ENCODE results near the gene B3GNT5. TPM values are rescaled to one million over a fixed set of nuclear protein-coding genes. Genes with fewer than 3 reads are reported as not detected.

B3GNT5 gene
- total and polyA plus RNA-seq, 2 of the 8 experiments (the other 6 are each of a cell fraction or from before 2014, with no cell fraction given): 2.4 to 9.7 TPM

GRCh38 chr3:183249006-183249718 is 3.9 kb upstream of the B3GNT5 start:
- Histone ChIP-seq H3K4ac (replicated peaks; ENCODE audit: insufficient read length, low read depth, low read length) (no peak overlapping the region), H2BK120ac (replicated peaks; ENCODE audit: low read depth, low read length) (no peak overlapping the region), H3K56ac (replicated peaks; ENCODE audit: insufficient read length, low read depth, low read length) (no peak overlapping the region), H4K20me1 (replicated peaks in 1 of 2; ENCODE audit: control insufficient read depth in 1 of 2, insufficient read depth in 2 of 2, low read length in 2 of 2) (no peaks in the 10 kb centered on the region), H3K4me1 (replicated peaks in 1 of 4; ENCODE audit: control insufficient read depth in 3 of 4, insufficient read depth in 4 of 4, low read length in 3 of 4) (peaks cover 4 to 14% (median 7%) of the 10 kb centered on the region in 4 experiments), H2BK12ac (ENCODE audit: low read depth, low read length) (no peak overlapping the region), H3K9me3 (ENCODE audit: insufficient read depth in 2 of 2, low read depth in 1 of 2, low read length in 1 of 2) (no peaks in the 10 kb centered on the region), H3K4me3 (ENCODE audit: extremely low read depth in 1 of 4, insufficient read depth in 2 of 4, low read depth in 3 of 4, low read length in 4 of 4) (no peak overlapping the region), H3K4me2 (ENCODE audit: insufficient read depth in 1 of 2, low read depth in 2 of 2, low read length in 2 of 2) (peak overlapping the region in 1 of 2 experiments; percentile 2; a peak in 2 of 4 replicates), H2BK20ac (ENCODE audit: low read length) (peak overlapping the region; percentile 52; the same call in 1 of the 2 replicates), H3K23ac (ENCODE audit: insufficient read length) (no peak overlapping the region), H2AFZ (ENCODE audit: low read length) (no peak overlapping the region), H3K27me3 (replicated peaks in 1 of 4; ENCODE audit: control insufficient read depth in 3 of 4, extremely low read depth in 1 of 4, insufficient read depth in 3 of 4, low read length in 3 of 4) (peaks cover 3 to 17% (median 12%) of the 10 kb centered on the region in 4 experiments), H4K91ac (replicated peaks; ENCODE audit: insufficient read length, low read length) (no peak overlapping the region), H3K18ac (ENCODE audit: extremely low read depth, low read length) (no peak overlapping the region), H2BK5ac (ENCODE audit: low read depth, low read length) (0 out of 2 replicates have a peak overlapping the region, but pooled peaks have one; percentile 4), H3K14ac (ENCODE audit: insufficient read length) (no peak overlapping the region), H3K9ac (replicated peaks in 1 of 4; ENCODE audit: extremely low read depth in 1 of 4, low read depth in 3 of 4, low read length in 3 of 4) (no peak overlapping the region), H2BK15ac (ENCODE audit: low read length) (no peak overlapping the region; the same call in 1 of the 2 replicates), H4K5ac (ENCODE audit: insufficient read length, low read depth, low read length) (no peak overlapping the region), H3K79me1 (ENCODE audit: low read depth, low read length) (no peaks in the 10 kb centered on the region), H3K79me2 (ENCODE audit: control insufficient read depth in 1 of 2, insufficient read depth in 2 of 2, low read length in 2 of 2) (no peaks in the 10 kb centered on the region), H3K36me3 (ENCODE audit: control insufficient read depth in 2 of 4, insufficient read depth in 4 of 4, low read length in 3 of 4) (no peaks in the 10 kb centered on the region), H3K23me2 (ENCODE audit: low read depth, low read length) (peaks cover 7% of the 10 kb centered on the region), H2AK5ac (ENCODE audit: low read depth, low read length) (peak overlapping the region; percentile 65; the same call in 1 of the 2 replicates), H3K27ac (ENCODE audit: low read depth, low read length) (no peak overlapping the region), H4K8ac (ENCODE audit: extremely low read depth, insufficient read depth, low read length) (no peak overlapping the region)
- CTCF ChIA-PET (ENCODE audit: partially characterized antibody): interaction anchor here (0.7 to 1.4 kb wide), 2 partner anchors 9 to 60 kb away, joined by 3 to 4 read pairs; no protein-coding TSS in a partner anchor
- TF ChIP-seq YY1 (IDR thresholded peaks at IDR 0.05; ENCODE audit: low read depth, low read length) (no peak), FOSL1 (IDR thresholded peaks at IDR 0.05; ENCODE audit: insufficient read depth, low read depth, low read length) (no peak), RBBP5 (IDR thresholded peaks at IDR 0.05; ENCODE audit: borderline replicate concordance, low read depth, low read length) (no peak), BACH1 (IDR thresholded peaks at IDR 0.05; ENCODE audit: low read length) (no peak), SAP30 (IDR thresholded peaks at IDR 0.05; ENCODE audit: insufficient read depth, insufficient replicate concordance, low read length) (no peak), CREB1 (IDR thresholded peaks at IDR 0.05) (no peak), NRF1 (IDR thresholded peaks at IDR 0.05; ENCODE audit: low read depth, low read length) (no peak), MAX (IDR thresholded peaks at IDR 0.05) (no peak)
- FAIRE-seq (no peak), DNase-seq (ENCODE audit: low read depth in 1 of 2, low spot score in 2 of 2) (no peak)
- POLR2A ChIA-PET (ENCODE audit: partially characterized antibody): interaction anchor here (0.7 to 1.1 kb wide), 4 partner anchors 9 to 58 kb away, joined by 3 to 4 read pairs (median 4); no protein-coding TSS in a partner anchor
- 59% methylated on average over 6 of the region's 6 CpGs; no CpG with 5 or more reads in 1 of the 2 experiments for WGBS, 2 experiments (ENCODE audit: extremely low coverage in 1 of 2, insufficient coverage in 1 of 2, insufficient read length in 1 of 2, insufficient replicate concordance in 2 of 2, low coverage in 1 of 2, low lambda C conversion rate in 2 of 2, missing lambda C conversion rate in 1 of 2)

Data from H1 (cell line).